CD4-positive, alpha-beta T cell (primary cell): ENCODE results near the gene COX10. TPM values are rescaled to one million over a fixed set of nuclear protein-coding genes. Genes with fewer than 3 reads are reported as not detected.

Source experiments
- ATAC-seq: fragments of 200-7000 bp; cut with Tn5 transposase; one replicate; pipeline ENCODE4 v1.10.0; 2022; ENCODE audit warnings: mild to moderate bottlenecking; ENCODE audit not compliant: poor library complexity
- CTCF ChIA-PET: fragments of 350-600 bp; sonication (Branson Sonifier 250); formaldehyde crosslinking; loops from one replicate; lab custom pipeline; 2021; ENCODE audit warnings: antibody characterized with exemption, inconsistent platforms; lab: Charles Lee
- POLR2A ChIA-PET: fragments of 350-600 bp; sonication (Branson Sonifier 250); formaldehyde crosslinking; loops from one replicate; lab custom pipeline; 2021; ENCODE audit warnings: antibody characterized with exemption, inconsistent platforms; lab: Charles Lee
- DNase-seq, 14 experiments: peaks; one replicate each; pipeline ENCODE4 v3.0.0-alpha.2; 2013 to 2020; ENCODE audit warnings: mixed read lengths in 2 of 14
- H3K27ac ChIP-seq, 2 donors: one replicate each; pipeline versions ENCODE4 v1.5.1 to v1.7.0; 2013; ENCODE audit warnings: low read length in 2 of 2, low read depth in 1 of 2, mild to moderate bottlenecking in 1 of 2
- H3K27me3 ChIP-seq, 2 experiments: 1 replicate in 1 of 2; 2 replicates in 1 of 2; pipeline versions ENCODE4 v1.6.1 to v1.7.0; 2013; ENCODE audit warnings: low read length in 2 of 2, control low read depth in 1 of 2, mild to moderate bottlenecking in 1 of 2, moderate library complexity in 1 of 2; ENCODE audit not compliant: insufficient read depth in 2 of 2, control insufficient read depth in 1 of 2
- H3K36me3 ChIP-seq: one replicate; pipeline ENCODE4 v1.6.1; 2013; ENCODE audit warnings: low read length, control low read depth; ENCODE audit not compliant: insufficient read depth
- H3K4me1 ChIP-seq: one replicate; pipeline ENCODE4 v1.6.1; 2013; ENCODE audit warnings: low read length, control low read depth; ENCODE audit not compliant: insufficient read depth
- H3K4me3 ChIP-seq: one replicate; pipeline ENCODE4 v1.5.1; 2013; ENCODE audit warnings: mild to moderate bottlenecking, low read length, moderate library complexity
- H3K9me3 ChIP-seq, 2 experiments: 1 replicate in 1 of 2; 2 replicates in 1 of 2; pipeline versions ENCODE4 v1.6.1 to v1.7.0; 2013; ENCODE audit warnings: low read length in 2 of 2, mild to moderate bottlenecking in 2 of 2, control low read depth in 1 of 2, moderate library complexity in 1 of 2; ENCODE audit not compliant: control insufficient read depth in 1 of 2, insufficient read depth in 1 of 2
- H3K27ac Mint-ChIP-seq: one replicate; pipeline ENCODE4 v1.8.0; 2020; ENCODE audit warnings: mixed read lengths
- H3K27me3 Mint-ChIP-seq: one replicate; pipeline ENCODE4 v1.8.0; 2021; ENCODE audit warnings: mixed read lengths
- H3K36me3 Mint-ChIP-seq: one replicate; pipeline ENCODE4 v1.8.0; 2021; ENCODE audit warnings: low read depth, mixed read lengths
- H3K4me1 Mint-ChIP-seq: one replicate; pipeline ENCODE4 v1.8.0; 2021; ENCODE audit warnings: low read depth, mixed read lengths
- H3K4me3 Mint-ChIP-seq: one replicate; pipeline ENCODE4 v1.8.0; 2020; ENCODE audit warnings: mild to moderate bottlenecking, mixed read lengths
- H3K9me3 Mint-ChIP-seq: one replicate; pipeline ENCODE4 v1.8.0; 2020; ENCODE audit warnings: mixed read lengths
- intact Hi-C, 2 experiments: fragments of 100-400 bp; cut with DNase I in 1 of 2; cut with micrococcal nuclease in 1 of 2; formaldehyde crosslinking; loops; one replicate each; pipeline versions ENCODE4 v1.15.1 to v1.9.0; 2023 to 2025; cut with DNase I, micrococcal nuclease
- total RNA-seq, 174 experiments: library from RNA in 2 of 174; stranded (reverse) in 2 of 174; gene quantifications; one replicate each; pipeline ENCODE4 v1.2.3 and lab custom pipeline; 2021 to 2026
- TF ChIP-seq, protein P1 (sequence below): fragments of 200-600 bp; IDR thresholded peaks from one replicate; pipeline ENCODE4 v1.8.0; 2022; ENCODE audit warnings: antibody characterized with exemption, mild to moderate bottlenecking

The COX10 gene
- total RNA-seq, 2 experiments from 2014 or later, result 9.1 to 9.9 TPM

DNA sequence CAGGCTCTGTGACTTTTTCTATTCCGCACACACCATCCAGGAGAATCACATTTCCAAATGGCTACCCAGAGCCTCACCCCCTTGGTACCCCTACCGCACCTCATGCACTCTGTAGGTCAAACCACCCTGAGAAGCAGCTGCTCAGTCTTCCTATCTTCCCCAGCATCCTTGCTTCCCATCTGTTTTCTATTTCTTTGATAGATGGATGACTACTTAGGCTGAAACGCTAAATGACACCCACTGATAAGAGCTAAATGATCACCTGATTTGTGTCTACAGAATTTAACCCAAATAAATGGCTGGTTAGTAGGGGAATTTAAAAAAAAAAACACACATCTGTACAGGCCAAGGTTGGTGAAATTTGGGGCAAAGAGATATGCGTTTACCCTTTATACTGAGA, 17.6 kb upstream of the COX10 start:
- no peak overlapping the region for H3K27ac ChIP-seq
- intact Hi-C loops, result no loop called here
- no peaks in the 10 kb centered on the region for H3K36me3 ChIP-seq
- ChIA-PET POLR2A (no interaction called here), CTCF (no interaction called here)
- ATAC-seq (no peak), DNase-seq (no peak)
- no peaks in the 10 kb centered on the region for H3K9me3 Mint-ChIP-seq
- no peaks in the 10 kb centered on the region for H3K27me3 Mint-ChIP-seq
- no peaks in the 10 kb centered on the region for H3K4me1 Mint-ChIP-seq
- H3K4me1 ChIP-seq, result no peaks in the 10 kb centered on the region
- H3K9me3 ChIP-seq, result no peaks in the 10 kb centered on the region
- no peaks in the 10 kb centered on the region for H3K27me3 ChIP-seq
- no peak overlapping the region for H3K4me3 Mint-ChIP-seq
- no peak overlapping the region for H3K27ac Mint-ChIP-seq
- H3K4me3 ChIP-seq, result no peak overlapping the region
- TF ChIP-seq, protein P1, sequence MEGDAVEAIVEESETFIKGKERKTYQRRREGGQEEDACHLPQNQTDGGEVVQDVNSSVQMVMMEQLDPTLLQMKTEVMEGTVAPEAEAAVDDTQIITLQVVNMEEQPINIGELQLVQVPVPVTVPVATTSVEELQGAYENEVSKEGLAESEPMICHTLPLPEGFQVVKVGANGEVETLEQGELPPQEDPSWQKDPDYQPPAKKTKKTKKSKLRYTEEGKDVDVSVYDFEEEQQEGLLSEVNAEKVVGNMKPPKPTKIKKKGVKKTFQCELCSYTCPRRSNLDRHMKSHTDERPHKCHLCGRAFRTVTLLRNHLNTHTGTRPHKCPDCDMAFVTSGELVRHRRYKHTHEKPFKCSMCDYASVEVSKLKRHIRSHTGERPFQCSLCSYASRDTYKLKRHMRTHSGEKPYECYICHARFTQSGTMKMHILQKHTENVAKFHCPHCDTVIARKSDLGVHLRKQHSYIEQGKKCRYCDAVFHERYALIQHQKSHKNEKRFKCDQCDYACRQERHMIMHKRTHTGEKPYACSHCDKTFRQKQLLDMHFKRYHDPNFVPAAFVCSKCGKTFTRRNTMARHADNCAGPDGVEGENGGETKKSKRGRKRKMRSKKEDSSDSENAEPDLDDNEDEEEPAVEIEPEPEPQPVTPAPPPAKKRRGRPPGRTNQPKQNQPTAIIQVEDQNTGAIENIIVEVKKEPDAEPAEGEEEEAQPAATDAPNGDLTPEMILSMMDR, result no peak
- H3K36me3 Mint-ChIP-seq, result peaks cover 13% of the 10 kb centered on the region

DNA sequence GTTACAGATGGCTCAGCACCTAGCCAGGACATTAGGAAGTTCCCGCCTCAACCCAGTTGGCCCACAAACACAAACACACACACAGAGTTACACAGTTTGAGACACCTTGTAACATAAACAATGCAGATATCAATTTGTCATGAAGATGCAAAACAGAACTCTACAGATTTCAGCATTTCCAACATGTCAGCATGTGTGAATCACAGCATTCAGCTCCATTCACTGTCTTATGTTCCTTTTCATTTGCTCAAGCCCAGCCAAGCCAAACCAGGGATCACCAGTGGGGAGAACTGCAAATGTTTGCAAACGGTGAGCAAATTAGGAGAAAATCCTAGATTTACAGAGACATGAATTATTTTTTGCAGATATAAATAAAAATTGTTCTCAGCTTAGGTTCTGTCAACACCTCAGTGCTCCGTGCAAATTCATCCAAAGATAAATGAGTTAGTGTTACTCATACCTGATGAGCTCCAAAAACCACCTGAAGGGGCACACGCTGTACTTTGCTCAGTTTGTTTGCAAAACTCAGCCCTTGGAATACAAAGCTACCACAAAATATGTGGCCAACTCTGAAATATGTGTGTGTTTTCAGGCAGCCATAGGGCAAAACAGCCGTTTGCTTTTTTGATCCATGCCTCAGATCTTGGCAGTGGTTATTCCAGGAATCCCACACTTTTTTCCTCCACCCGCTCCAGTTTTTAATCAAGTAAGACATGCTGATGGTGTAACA, 16.3 kb upstream of the COX10 start:
- H3K27me3 Mint-ChIP-seq, result no peaks in the 10 kb centered on the region
- ChIA-PET CTCF (no interaction called here), POLR2A (no interaction called here)
- TF ChIP-seq, protein P1, result no peak
- no peak for DNase-seq
- Histone ChIP-seq H3K36me3 (no peaks in the 10 kb centered on the region), H3K4me3 (no peak overlapping the region), H3K27ac (no peak overlapping the region), H3K27me3 (no peaks in the 10 kb centered on the region), H3K9me3 (no peaks in the 10 kb centered on the region), H3K4me1 (no peaks in the 10 kb centered on the region)
- no peaks in the 10 kb centered on the region for H3K9me3 Mint-ChIP-seq
- intact Hi-C loops, result no loop called here
- no peak overlapping the region for H3K27ac Mint-ChIP-seq
- ATAC-seq, result no peak
- H3K4me1 Mint-ChIP-seq, result no peaks in the 10 kb centered on the region
- peaks cover 14% of the 10 kb centered on the region for H3K36me3 Mint-ChIP-seq
- no peak overlapping the region for H3K4me3 Mint-ChIP-seq

DNA sequence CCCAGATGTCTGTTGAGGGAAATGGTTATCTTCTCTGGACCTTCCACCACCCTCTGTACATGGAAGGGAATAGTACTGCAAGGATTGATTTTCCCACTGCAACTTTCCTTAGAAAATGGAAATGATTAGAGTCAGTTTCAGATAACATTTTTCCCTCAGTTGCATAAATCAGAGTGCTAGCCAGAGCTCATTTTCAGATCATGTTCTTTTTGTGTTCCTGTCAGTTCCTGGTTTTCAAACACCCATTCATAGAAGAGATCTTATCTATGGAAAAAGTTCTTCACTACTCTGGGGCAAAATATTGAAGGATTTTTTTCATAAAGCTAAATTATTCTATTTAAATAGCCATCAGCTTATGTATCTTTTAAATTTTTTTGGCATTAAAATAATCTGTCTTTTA, 11.7 kb upstream of the COX10 start:
- Histone ChIP-seq H3K27ac (no peak overlapping the region), H3K4me3 (no peak overlapping the region), H3K4me1 (no peaks in the 10 kb centered on the region), H3K9me3 (no peaks in the 10 kb centered on the region), H3K27me3 (no peaks in the 10 kb centered on the region), H3K36me3 (no peaks in the 10 kb centered on the region)
- intact Hi-C loops, result no loop called here
- Mint-ChIP-seq H3K9me3 (no peaks in the 10 kb centered on the region), H3K36me3 (peaks cover 43% of the 10 kb centered on the region), H3K4me3 (no peak overlapping the region), H3K27me3 (no peaks in the 10 kb centered on the region), H3K4me1 (peaks cover 5% of the 10 kb centered on the region), H3K27ac (no peak overlapping the region)
- CTCF ChIA-PET, result no interaction called here
- TF ChIP-seq, protein P1, result no peak
- no peak for ATAC-seq
- POLR2A ChIA-PET, result no interaction called here
- DNase-seq, result no peak
